GM12873 (cell line): ENCODE results near the gene SYNGR3.

Experiments
- CTCF ChIP-seq: IDR thresholded peaks from 2 replicates; pipeline ENCODE4 v1.5.1; 2012; ENCODE audit warnings: low read depth, mild to moderate bottlenecking, moderate library complexity, low read length, control low read depth; ENCODE audit not compliant: insufficient read depth; ENCODE audit errors: missing control alignments

Gene SYNGR3

GRCh38 chr16:2019518-2019920 is 29.7 kb downstream of the SYNGR3 start, which contains the start of gene NPW:
TSS of gene NPW (plus strand) at chr16:2019785.
- TF ChIP-seq CTCF = no peak

GRCh38 chr16:2019921-2020831 is 30.4 kb downstream of the SYNGR3 start:
- no peak for TF ChIP-seq CTCF

GRCh38 chr16:2022723-2023091 is 32.9 kb downstream of the SYNGR3 start:
- TF ChIP-seq CTCF = no peak

GRCh38 chr16:2023092-2024031 is 33.6 kb downstream of the SYNGR3 start:
- peak; percentile 98 for TF ChIP-seq CTCF

GRCh38 chr16:2024032-2024420 is 34.3 kb downstream of the SYNGR3 start:
- no peak for TF ChIP-seq CTCF

- TF ChIP-seq CTCF = no peak
These were observed 35.5 kb downstream of the SYNGR3 start for GRCh38 chr16:2025251-2025650.
